ENCODE data around the gene ACTMAP. TPM values are rescaled to one million over a fixed set of nuclear protein-coding genes. Genes with fewer than 3 reads are reported as not detected.

ACTMAP gene
- total RNA-seq, 1 donor from 2014 or later, result 6.4 TPM

DNA sequence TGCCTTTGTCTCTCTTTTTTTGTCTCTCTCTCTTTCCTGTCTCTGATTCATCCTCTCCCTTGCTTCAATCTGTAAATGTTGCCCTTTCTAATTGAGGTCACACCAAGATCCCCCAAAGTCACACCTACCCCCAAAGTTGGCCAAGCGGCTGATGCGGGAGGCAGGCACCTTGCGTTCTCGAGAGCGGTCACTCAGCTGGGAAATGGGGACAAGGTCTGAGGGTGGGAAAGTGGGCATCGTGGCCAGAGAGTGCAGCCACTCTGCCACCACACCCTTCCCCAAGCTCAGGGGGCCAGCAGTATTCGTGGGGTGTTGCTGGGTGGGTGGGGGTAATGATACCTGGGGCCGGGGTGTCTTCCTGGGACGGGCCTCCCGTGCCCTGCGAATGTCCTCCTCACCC is 36.3 kb downstream of the ACTMAP start:
- peak; percentile 62 for DNase-seq (ENCODE audit: missing footprints)
- intact Hi-C loops (cut with DNase I), result loop anchor here (2.0 to 10.0 kb wide), 3 partner anchors 23 to 289 kb away; partner anchors contain the start of genes NUMBL and SERTAD1
- ATAC-seq, result no peak

DNA sequence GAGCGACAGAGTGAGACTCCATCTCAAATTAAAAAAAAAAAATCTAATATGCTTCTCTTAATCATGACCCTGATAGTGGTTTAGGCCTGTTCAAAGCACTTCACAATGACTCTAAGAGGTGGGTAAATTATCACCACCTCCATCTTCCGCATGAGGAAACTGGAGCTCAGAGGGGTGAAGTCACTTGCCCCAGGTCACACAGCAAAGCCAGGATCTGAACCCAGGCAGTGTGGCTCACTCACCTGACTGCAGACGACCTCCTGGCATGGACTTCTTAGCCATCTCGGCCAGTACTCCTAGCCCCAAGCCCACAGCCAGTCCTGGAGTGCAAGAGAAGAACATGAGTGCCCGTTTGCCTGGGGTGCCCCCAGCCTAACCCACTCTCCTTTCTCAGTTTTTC is 40.5 kb downstream of the ACTMAP start:
- DNase-seq (ENCODE audit: missing footprints) (peak; percentile 4), ATAC-seq (no peak)
- intact Hi-C loops (cut with DNase I), result loop anchor here (10.0 kb wide), 1 partner anchor 285 kb away; the partner anchor contains the start of gene SERTAD1

DNA sequence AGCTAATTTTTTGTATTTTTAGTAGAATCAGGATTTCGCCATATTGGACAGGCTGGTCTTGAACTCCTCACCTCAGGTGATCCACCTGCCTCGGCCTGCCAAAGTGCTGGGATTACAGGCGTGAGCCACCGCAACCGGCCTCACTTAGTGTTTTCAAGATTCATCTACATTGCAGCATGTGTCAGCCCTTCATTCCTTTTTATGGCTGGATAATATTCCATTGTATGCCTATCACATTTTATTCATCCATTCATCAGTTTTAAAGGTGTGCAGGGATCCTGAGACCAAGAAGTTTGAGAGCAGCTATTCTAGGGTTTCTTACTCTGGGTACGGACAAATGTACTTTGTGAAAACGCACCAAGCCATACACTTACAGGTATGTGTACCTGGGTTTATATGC is 42.7 kb downstream of the ACTMAP start:
- DNase-seq (ENCODE audit: missing footprints), result no peak
- intact Hi-C loops (cut with DNase I), result no loop called here
- ATAC-seq, result no peak

DNA sequence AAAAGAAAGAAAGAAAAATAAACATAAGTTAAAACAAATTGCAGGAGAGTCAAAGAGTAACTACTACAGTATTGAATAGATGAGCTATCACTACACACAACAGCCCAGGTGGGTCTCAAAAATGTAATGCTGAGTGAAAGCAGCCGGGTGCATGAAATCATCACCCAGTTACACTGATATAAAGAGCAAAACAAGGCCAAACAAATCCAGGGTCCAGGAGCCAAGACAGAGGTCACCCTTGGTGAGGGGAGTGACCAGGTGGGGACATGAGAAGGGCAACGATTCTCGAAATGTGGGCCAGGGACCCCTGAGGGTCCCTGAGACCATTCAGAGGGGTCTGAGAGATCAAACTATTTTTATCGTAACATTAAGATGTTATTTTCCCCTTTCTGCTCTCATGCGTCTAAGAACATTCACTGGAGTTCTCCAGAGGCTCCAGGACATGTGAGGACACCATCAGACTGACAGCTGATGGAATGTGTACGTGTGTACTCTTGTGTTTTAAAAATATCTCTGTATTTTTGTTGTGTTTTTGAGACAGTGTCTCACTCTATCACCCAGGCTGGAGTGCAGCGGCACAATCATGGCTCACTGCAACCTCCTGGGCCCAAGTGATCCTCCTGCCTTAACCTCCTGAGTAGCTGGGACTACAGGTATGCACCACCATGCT is 44.2 kb downstream of the ACTMAP start:
- ATAC-seq, result peak; percentile 71
- intact Hi-C loops (cut with DNase I), result no loop called here
- DNase-seq (ENCODE audit: missing footprints), result peak; percentile 48

DNA sequence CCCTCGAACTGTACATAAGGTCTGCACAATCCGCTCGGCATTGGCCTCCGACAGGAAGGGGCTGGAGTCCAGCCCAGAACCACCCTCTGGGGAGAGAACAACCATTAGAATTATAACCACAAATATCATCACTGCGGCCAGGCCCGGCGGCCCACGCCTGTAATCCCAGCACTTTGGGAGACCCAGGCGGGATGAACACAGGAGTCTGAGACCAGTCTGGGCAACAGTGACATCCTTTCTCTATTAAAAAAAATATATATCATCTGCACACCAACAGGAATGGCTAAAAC is 45.0 kb downstream of the ACTMAP start:
- ATAC-seq, result peak; percentile 27
- intact Hi-C loops (cut with DNase I), result no loop called here
- DNase-seq (ENCODE audit: missing footprints), result peak; percentile 77

DNA sequence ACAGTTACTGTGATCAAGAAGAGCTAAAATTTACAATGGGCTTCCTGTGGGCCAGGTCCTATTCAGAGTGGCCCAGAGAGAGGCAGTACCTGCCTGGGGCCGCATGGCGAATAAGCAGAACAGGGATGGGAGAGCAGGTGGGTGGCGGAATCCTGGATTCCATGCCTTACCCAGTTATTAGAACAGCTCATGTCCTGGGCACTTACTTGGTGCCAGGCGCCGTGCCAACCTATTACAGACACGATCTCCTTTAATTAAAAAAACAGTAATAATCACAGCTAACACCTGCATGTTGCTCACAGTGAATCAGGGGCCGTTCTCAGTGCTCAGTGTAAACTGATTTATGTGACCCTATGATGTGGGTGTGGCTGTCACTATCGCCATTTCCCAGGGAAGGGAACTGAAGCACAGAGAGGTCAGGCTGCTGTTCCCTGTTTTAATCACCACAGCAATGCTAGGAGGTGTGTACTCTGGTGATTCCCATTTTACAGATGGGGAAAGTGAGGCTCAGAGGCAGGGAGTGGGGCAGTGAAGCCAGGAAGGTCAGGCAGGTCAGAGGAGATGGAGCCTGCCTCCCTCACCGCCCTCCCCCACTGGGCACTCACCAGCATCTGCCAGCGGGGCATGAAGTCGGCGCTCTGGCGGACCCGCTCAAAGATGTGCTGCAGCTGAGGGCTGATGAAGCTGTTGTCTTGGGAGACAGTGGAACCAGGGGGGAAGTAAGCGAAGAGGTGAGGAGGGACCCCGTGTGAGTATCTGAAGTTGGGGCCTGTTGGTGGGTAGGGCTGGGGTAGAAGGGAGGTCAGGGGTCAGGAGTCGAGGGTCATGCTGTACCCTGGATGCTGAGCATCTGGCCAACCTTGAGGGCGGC is 45.6 kb downstream of the ACTMAP start:
- intact Hi-C loops (cut with DNase I), result no loop called here
- DNase-seq (ENCODE audit: missing footprints) (peak; percentile 64), ATAC-seq (no peak)

DNA sequence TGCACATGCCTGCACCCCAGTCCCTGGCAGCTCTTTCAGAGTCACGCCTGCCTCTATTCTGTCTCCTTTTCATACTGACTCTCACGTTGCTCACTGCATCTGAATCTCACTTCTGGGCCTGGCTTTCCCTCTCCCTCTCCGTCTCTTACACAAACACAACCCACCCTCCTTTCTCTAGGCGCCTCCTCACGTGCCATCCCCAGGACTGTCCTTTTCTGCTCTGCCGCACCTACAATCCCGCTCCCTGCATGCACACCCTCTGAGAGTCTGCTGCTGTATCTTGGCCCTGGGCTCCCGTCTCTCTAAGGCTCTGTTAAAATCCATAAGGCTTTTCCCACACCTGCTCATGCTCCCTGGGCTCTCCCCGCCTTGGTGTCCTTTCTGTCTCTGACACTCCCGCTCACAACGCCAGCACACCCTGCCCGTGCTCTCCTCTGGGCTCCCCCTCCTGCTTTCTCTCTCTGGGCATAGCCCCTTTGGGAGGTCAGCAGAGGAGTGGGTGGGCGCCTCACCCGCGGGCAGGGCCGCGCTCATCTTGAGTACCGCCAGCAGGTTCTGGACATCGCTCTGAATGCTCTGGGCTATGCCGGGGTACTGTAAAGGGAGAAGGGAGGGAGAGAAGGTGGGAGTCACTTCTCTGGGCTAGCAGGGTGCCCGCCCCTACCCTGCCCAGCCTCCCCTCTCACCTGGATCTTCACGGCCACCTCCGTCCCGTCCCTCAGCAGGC is 47.1 kb downstream of the ACTMAP start:
- intact Hi-C loops (cut with DNase I), result no loop called here
- ATAC-seq (no peak), DNase-seq (ENCODE audit: missing footprints) (peak; percentile 26)

DNA sequence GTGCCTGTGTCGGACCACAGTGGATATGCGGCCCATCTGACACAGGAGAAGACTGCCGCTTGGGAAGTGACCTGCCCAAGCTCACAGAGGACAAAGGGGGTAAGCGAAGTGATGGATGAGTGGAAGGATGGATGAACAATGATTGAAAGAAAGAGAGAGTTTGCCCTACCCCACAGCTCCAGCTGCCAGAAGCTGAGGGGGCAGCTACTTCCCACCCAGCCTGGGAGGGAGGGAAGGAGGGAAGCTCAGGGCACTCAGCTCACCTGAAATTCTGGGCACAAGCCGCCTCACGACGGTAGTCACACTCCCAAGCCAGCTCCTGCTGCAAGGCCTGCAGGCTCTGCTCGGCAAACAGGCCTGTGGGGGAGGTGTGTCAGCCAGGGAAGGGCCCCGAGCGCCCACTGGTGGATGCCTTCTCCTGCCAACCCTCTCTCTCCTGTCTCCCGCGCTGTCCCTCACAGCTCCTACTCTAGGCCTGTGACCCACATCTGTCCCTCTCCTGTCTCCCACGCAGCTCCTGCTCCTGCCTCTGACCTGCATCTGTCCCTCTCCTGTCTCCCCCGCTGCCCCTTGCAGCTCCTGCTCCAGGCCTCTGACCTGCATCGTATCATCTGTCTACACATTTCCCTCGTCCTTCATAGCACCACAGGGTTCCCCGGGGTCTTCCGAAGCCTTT is 47.8 kb downstream of the ACTMAP start:
- DNase-seq (ENCODE audit: missing footprints), result peak; percentile 76
- peak; percentile 73 for ATAC-seq
- intact Hi-C loops (cut with DNase I), result no loop called here

DNA sequence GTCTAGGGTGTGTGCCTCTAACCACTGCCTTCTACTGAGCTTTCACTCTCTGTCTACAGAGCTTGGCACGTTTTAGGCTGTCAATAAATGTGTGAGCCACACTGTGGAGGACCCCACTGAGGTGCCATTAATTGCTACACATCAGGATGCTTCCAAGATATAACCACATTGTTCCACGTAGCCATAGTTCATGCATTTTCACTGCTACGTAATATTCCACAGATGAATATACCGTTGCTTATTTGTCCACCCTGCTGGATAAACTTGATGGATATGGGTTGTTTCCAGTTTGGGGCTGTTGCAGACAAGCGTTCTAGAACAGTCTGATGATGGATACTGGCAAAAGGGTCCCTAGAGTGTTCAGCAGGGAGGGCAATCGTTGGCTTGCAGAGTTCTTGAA is 48.5 kb downstream of the ACTMAP start:
- no peak for DNase-seq (ENCODE audit: missing footprints)
- intact Hi-C loops (cut with DNase I), result no loop called here
- no peak for ATAC-seq

DNA sequence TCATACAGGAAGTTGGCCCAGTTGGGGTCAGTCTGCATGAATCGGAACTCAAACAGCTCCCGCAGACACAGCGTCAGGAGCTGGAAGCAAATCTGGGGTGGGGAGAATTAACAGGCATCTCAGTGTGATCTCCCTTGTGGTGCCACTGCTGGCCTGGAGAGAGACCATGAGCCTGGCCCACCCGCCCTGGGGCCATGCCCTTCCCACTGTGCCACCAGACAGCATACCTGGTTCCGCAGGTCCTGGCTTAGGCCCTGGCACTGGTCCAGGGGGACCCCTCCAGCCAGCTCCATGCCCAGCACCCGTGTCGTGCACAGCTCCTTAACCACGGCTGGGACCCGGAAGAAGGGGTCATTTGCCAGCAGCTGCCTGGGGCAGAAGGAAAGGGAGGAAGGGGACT is 50.2 kb downstream of the ACTMAP start:
- DNase-seq (ENCODE audit: missing footprints), result no peak
- intact Hi-C loops (cut with DNase I), result no loop called here
- ATAC-seq, result no peak

DNA sequence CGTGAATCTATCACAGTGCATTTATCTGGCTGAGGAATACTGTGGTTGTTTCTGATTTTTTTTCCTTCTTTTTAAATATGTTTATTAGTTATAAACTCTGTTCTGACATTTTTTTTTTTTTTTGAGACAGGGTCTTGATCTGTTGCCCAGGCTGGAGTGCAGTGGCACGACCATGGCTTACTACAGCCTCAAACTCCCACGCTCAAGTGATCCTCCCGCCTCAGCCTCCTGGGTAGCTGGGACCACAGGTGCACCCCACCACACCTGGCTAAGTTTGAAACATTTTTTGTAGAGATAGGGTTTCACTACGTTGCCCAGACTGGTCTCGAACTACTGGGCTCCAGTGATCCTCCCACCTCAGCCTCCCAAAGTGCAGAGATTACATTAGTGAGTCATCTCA is 53.3 kb downstream of the ACTMAP start:
- intact Hi-C loops (cut with DNase I), result no loop called here
- no peak for DNase-seq (ENCODE audit: missing footprints)
- ATAC-seq, result no peak

DNA sequence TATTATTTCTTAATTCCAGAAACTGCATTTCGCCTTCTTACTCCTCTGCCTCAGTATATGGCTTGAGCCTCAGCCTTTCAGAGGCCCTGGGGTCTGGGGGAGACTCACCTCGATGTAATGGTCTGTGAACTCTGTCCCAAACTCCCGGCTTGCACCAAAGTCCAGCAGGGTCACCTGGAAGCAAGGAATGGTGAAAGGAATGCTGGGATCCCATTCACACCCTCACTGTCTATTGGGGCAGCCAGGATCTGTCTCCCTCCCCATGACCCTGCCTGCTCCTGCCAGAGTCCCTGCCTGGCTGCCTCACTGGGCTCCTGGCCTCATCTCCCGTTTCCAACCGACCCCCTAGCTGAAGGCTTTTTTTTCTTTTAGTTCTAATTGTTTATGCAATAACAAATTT is 54.4 kb downstream of the ACTMAP start:
- intact Hi-C loops (cut with DNase I), result no loop called here
- DNase-seq (ENCODE audit: missing footprints) (no peak), ATAC-seq (no peak)

DNA sequence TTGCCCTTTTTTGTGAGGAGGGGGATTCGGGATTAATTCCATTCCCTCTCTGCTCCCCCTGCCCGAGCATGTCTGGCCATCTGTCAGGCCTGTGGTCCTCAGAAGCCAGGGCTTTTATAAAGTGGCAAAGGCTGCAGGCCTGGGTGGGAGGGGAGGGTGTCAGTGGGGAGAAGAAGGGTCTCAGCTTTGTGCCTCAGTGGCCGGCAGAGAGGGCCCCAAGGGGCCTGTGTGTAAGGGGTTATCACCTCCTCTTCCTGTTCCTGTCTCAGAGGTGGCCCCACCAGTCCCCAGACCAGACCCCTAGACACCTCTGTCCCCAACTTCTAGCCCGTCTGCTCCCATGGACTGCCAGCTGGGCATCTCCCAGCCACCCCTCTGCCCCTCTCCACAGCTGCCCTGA is 56.4 kb downstream of the ACTMAP start:
- no peak for DNase-seq (ENCODE audit: missing footprints)
- intact Hi-C loops (cut with DNase I), result no loop called here
- ATAC-seq, result no peak

DNA sequence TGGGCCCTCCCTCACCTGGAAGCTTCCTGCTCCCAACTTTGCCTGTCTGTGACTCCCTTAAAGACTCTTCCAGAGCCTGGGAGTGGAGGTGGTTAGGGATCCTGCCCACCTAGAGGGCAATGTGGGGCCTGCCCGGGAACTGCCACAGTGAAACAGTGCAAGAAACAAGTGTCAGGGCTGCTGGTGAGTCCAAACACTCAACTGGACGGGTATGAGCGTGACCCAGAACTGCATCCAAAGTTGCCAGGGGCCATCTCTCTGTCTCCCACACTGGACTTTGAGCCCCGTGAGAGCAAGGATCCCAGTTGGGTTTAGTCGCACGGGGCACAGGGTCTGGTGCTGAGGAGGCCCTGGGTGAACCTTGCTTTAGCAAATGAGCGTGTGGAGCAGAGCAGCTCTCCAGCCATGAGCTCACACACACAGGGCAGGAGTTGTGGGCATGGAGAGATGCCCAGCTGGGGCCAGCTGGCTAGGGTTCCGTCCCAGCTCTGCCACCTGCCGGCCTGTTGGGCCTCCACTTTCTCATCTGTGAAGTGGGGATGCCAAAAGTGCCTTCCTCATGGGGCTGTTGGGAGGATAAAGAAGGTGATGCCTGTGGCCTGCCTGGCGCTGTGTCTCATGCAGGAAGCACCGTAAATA is 57.0 kb downstream of the ACTMAP start:
- ATAC-seq (no peak), DNase-seq (ENCODE audit: missing footprints) (no peak)
- intact Hi-C loops (cut with DNase I), result no loop called here

DNA sequence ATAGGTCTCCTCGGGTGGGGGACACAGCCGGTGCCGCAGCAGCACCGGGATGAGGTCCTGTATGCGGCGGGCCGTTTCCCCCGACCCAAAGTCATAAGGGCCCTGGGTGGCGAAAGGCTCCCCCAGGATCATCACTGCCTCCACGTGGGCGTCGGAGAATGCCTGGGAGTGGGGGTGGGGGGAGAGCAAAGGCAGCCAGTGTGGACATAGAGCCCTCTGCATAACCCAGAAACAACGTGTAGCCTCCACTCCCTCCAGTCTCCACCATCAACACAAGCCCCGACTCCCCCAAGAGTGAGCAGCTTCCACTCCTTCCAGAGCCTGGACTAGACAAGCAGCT is 58.1 kb downstream of the ACTMAP start:
- intact Hi-C loops (cut with DNase I), result no loop called here
- no peak for DNase-seq (ENCODE audit: missing footprints)
- ATAC-seq, result no peak

DNA sequence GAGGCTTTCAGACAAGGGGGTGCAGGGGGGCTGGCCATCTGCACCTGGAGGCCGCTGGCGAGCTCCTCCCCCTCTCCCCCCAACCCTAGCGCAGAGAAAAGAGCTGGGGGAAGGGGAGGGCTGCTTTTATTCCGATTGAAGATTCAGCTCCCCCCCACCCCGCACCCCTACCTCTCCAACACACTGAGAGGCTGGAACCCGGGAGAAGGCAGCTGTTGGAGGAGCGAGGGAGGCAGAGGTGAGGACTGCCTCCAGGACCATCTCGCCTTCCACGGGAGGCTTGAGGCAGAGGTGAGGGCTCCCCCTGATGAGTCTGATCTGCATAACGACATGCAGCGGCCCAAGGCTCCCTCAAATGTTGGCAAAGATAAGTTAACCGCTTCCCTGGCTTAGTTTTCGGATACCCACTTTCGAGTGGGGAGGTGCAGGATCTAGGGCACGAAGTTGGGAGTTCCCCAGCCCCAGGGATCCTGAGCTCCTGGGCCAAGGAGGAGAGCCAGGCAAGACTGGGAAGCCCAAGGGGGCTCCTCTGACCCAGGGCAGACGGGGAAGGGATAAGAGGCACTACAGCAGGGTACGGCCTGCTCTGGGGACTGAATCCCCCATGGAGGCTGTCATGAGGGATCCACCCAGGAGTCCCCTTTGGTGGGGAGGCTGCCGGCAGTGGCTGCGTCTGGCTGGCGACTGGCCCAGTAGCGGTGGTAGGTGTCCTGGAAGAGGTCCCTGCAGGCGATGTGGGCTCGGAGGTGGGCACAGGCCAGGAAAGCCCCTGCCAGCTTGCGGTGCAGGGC is 58.7 kb downstream of the ACTMAP start:
- intact Hi-C loops (cut with DNase I), result loop anchor here (2.0 kb wide), 3 partner anchors 23 to 59 kb away; partner anchors contain the start of genes ACTMAP and SNRPA
- ATAC-seq (no peak), DNase-seq (ENCODE audit: missing footprints) (no peak)
